K562 (cell line): ENCODE data around the gene TRIM37.

Experiments
- COPS2 ChIP-seq: fragments of 450-650 bp; conservative IDR thresholded peaks from 2 replicates; pipeline ENCODE4 v1.6.1; 2016; ENCODE audit warnings: mild to moderate bottlenecking, moderate library complexity
- EP300 ChIP-seq: IDR thresholded peaks from 2 replicates; pipeline ENCODE4 v1.6.1; 2012; ENCODE audit warnings: low read length, improper control_type of control experiment
- ILK ChIP-seq: fragments of 450-650 bp; IDR thresholded peaks from 2 replicates; pipeline ENCODE4 v1.6.1; 2016; ENCODE audit warnings: missing genetic modification characterization, low read depth, mild to moderate bottlenecking, missing compliant biosample characterization, moderate library complexity, borderline replicate concordance
- KLF10 ChIP-seq: fragments of 250-450 bp; sonication (Bioruptor Pico); IDR thresholded peaks from 2 replicates; pipeline ENCODE4 v1.6.1; 2021; ENCODE audit warnings: matching md5 sums
- POLR2A ChIP-seq: fragments of 450-650 bp; conservative IDR thresholded peaks from 2 replicates; pipeline ENCODE4 v1.6.1; 2016
- POLR2AphosphoS2 ChIP-seq: IDR thresholded peaks from 2 replicates; pipeline ENCODE4 v1.6.1; 2012; ENCODE audit warnings: low read length, improper control_type of control experiment
- TAF1 ChIP-seq: IDR thresholded peaks from 2 replicates; pipeline ENCODE4 v1.6.1; 2011; ENCODE audit warnings: mild to moderate bottlenecking, low read length, moderate library complexity; ENCODE audit not compliant: insufficient read depth, control insufficient read depth, severe bottlenecking; ENCODE audit errors: extremely low read depth
- ZNF121 ChIP-seq: sonication (generic); formaldehyde crosslinking; conservative IDR thresholded peaks from 2 replicates; pipeline ENCODE4 v1.8.0; 2022; ENCODE audit warnings: missing genetic modification reagents
- ZNF253 ChIP-seq: fragments of 250-450 bp; sonication (Bioruptor Pico); conservative IDR thresholded peaks from 2 replicates; pipeline ENCODE4 v1.6.1; 2021; ENCODE audit warnings: mild to moderate bottlenecking
- TF ChIP-seq, protein P1 (sequence below): fragments of 250-450 bp; sonication (Bioruptor Pico); IDR thresholded peaks from 2 replicates; pipeline ENCODE4 v1.8.0; 2021; ENCODE audit warnings: moderate library complexity, mild to moderate bottlenecking, inconsistent platforms
- TF ChIP-seq, protein P2 (sequence below), 2 experiments: IDR thresholded peaks; 2 replicates each; pipeline ENCODE4 v1.6.1; 2011; ENCODE audit warnings: borderline replicate concordance in 1 of 2, control low read depth in 1 of 2, low read depth in 1 of 2, low read length in 1 of 2, mild to moderate bottlenecking in 1 of 2, mixed read lengths in 1 of 2, moderate library complexity in 1 of 2; ENCODE audit not compliant: insufficient read depth in 1 of 2, insufficient read length in 1 of 2, poor library complexity in 1 of 2, severe bottlenecking in 1 of 2; ENCODE audit errors: extremely low read depth in 1 of 2
- TF ChIP-seq, protein P3 (sequence below), 3 experiments: IDR thresholded peaks in 2 of 3; conservative IDR thresholded peaks in 1 of 3; 2 replicates each; pipeline ENCODE4 v1.5.1; 2011 to 2012; ENCODE audit warnings: low read length in 3 of 3, mild to moderate bottlenecking in 3 of 3, control low read depth in 2 of 3, improper control_type of control experiment in 1 of 3, inconsistent platforms in 1 of 3, low read depth in 1 of 3, mixed read lengths in 1 of 3, moderate library complexity in 1 of 3; ENCODE audit not compliant: insufficient read depth in 2 of 3

DNA sequence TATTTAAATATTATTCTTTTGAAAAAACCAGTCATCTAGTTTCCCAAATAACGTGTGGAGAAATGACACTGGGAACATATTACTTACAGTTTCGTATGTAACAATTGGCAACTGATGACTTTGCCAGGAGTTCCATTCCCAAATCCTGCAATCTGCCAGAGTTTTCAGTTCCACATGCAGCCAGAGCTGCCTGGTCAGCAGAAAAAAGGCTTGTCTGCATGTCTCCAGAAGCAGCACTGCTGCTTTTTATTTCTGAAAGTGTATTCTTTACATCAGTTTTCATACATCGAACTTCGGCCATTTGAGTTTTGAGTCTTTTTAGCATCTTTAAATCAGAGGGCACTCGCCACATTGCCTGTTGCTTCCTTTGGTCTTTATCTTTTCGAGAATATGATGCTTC is 78.4 kb downstream of the TRIM37 start:
- TF ChIP-seq ILK (tag) (no peak), TAF1 (no peak), EP300 (no peak), KLF10 (no peak), ZNF253 (CRISPR knock-in tag) (no peak), COPS2 (no peak), POLR2A (no peak), ZNF121 (CRISPR knock-in tag) (no peak), POLR2AphosphoS2 (no peak)
- TF ChIP-seq, protein P1, sequence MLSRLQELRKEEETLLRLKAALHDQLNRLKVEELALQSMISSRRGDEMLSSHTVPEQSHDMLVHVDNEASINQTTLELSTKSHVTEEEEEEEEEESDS (CRISPR knock-in tag): no peak
- TF ChIP-seq, protein P2, sequence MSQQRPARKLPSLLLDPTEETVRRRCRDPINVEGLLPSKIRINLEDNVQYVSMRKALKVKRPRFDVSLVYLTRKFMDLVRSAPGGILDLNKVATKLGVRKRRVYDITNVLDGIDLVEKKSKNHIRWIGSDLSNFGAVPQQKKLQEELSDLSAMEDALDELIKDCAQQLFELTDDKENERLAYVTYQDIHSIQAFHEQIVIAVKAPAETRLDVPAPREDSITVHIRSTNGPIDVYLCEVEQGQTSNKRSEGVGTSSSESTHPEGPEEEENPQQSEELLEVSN (IDR thresholded peaks at IDR 0.05; ENCODE audit: borderline replicate concordance in 1 of 2, extremely low read depth in 1 of 2, insufficient read depth in 1 of 2, insufficient read length in 1 of 2, low read depth in 1 of 2, low read length in 1 of 2, poor library complexity in 1 of 2, severe bottlenecking in 1 of 2): no peak
- TF ChIP-seq, protein P3, sequence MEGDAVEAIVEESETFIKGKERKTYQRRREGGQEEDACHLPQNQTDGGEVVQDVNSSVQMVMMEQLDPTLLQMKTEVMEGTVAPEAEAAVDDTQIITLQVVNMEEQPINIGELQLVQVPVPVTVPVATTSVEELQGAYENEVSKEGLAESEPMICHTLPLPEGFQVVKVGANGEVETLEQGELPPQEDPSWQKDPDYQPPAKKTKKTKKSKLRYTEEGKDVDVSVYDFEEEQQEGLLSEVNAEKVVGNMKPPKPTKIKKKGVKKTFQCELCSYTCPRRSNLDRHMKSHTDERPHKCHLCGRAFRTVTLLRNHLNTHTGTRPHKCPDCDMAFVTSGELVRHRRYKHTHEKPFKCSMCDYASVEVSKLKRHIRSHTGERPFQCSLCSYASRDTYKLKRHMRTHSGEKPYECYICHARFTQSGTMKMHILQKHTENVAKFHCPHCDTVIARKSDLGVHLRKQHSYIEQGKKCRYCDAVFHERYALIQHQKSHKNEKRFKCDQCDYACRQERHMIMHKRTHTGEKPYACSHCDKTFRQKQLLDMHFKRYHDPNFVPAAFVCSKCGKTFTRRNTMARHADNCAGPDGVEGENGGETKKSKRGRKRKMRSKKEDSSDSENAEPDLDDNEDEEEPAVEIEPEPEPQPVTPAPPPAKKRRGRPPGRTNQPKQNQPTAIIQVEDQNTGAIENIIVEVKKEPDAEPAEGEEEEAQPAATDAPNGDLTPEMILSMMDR (IDR thresholded peaks at IDR 0.05 in 2 of 3, conservative IDR thresholded peaks at IDR 0.05 in 1 of 3; ENCODE audit: insufficient read depth in 2 of 3, low read depth in 1 of 3, low read length in 3 of 3): no peak
